ENCODE results near the gene ERAL1.

GRCh38 chr17:28885951-28886350, 31.1 kb downstream of the ERAL1 start:
- TF ChIP-seq CTCF (IDR thresholded peaks at IDR 0.05; ENCODE audit: poor library complexity) (no peak), EZH2phosphoT487 (IDR thresholded peaks at IDR 0.05; ENCODE audit: low read depth, severe bottlenecking, unreplicated experiment) (no peak)

Measured in hepatocyte (in vitro differentiated cells).